PC-9 (cell line): ENCODE measurements around the gene TMEM222. TPM values are rescaled to one million over a fixed set of nuclear protein-coding genes. Genes with fewer than 3 reads are reported as not detected.

Experiments used
- BruUV-seq: library from RNA; stranded (reverse); fragments of 400-500 nt; replicated peaks from 2 replicates; lab custom pipeline; 2021; lab: Mats Ljungman, UMichigan
- CTCF ChIA-PET: fragments of 300-600 bp; sonication (Branson Sonifier 250); formaldehyde crosslinking; loops from one replicate; lab custom pipeline; 2022; ENCODE audit warnings: antibody characterized with exemption; lab: Charles Lee
- POLR2A ChIA-PET: fragments of 300-600 bp; sonication (Branson Sonifier 250); formaldehyde crosslinking; loops from one replicate; lab custom pipeline; 2022; ENCODE audit warnings: antibody characterized with exemption; ENCODE audit not compliant: unreplicated experiment; lab: Charles Lee
- DNase-seq, 2 experiments: peaks; one replicate each; pipeline versions ENCODE4 v3.0.0 to v3.0.0-alpha.2; 2015 to 2022; ENCODE audit warnings: mixed read lengths in 1 of 2
- H2AFZ ChIP-seq: fragments of 200-600 bp; sonication (generic); 2 replicates; pipeline ENCODE4 v1.8.1; 2017; ENCODE audit warnings: antibody characterized with exemption
- H3F3A ChIP-seq: fragments of 200-600 bp; sonication (generic); 2 replicates; pipeline ENCODE4 v1.8.1; 2017; ENCODE audit warnings: antibody characterized with exemption, mild to moderate bottlenecking, low read depth; ENCODE audit not compliant: insufficient read depth
- H3K27ac ChIP-seq: fragments of 200-600 bp; sonication (generic); 2 replicates; pipeline ENCODE4 v1.6.1; 2016; ENCODE audit warnings: mixed run types
- H3K27me3 ChIP-seq: fragments of 200-600 bp; sonication (generic); 2 replicates; pipeline ENCODE4 v1.6.1; 2016; ENCODE audit warnings: low read depth, mixed run types; ENCODE audit not compliant: insufficient read depth
- H3K36me3 ChIP-seq: fragments of 200-600 bp; sonication (generic); 2 replicates; pipeline ENCODE4 v1.6.1; 2016; ENCODE audit warnings: low read depth, mixed run types
- H3K4me1 ChIP-seq: fragments of 200-600 bp; sonication (generic); replicated peaks from 2 replicates; pipeline ENCODE4 v1.6.1; 2016; ENCODE audit warnings: mixed run types; ENCODE audit not compliant: insufficient read depth
- H3K4me2 ChIP-seq: fragments of 200-600 bp; sonication (generic); 2 replicates; pipeline ENCODE4 v1.6.1; 2017; ENCODE audit warnings: mixed run types
- H3K4me3 ChIP-seq: fragments of 200-600 bp; sonication (generic); 2 replicates; pipeline ENCODE4 v1.6.1; 2016; ENCODE audit warnings: mixed run types
- H3K79me2 ChIP-seq: fragments of 200-600 bp; sonication (generic); 2 replicates; pipeline ENCODE4 v1.6.1; 2017; ENCODE audit warnings: low read depth, mixed run types
- H3K9me2 ChIP-seq: fragments of 200-600 bp; sonication (generic); 2 replicates; pipeline ENCODE4 v1.8.1; 2017; ENCODE audit warnings: mild to moderate bottlenecking; ENCODE audit not compliant: insufficient read depth
- H3K9me3 ChIP-seq: fragments of 200-600 bp; sonication (generic); 2 replicates; pipeline ENCODE4 v1.8.1; 2016; ENCODE audit warnings: low read depth; ENCODE audit not compliant: insufficient read depth
- H4K20me1 ChIP-seq: fragments of 200-600 bp; sonication (generic); 2 replicates; pipeline ENCODE4 v1.8.1; 2017; ENCODE audit not compliant: insufficient read depth
- EZH2 ChIP-seq: fragments of 200-600 bp; sonication (generic); IDR thresholded peaks from 2 replicates; pipeline ENCODE4 v1.8.0; 2017; ENCODE audit warnings: antibody characterized with exemption, low read depth
- intact Hi-C: fragments of 100-400 bp; cut with micrococcal nuclease; formaldehyde crosslinking; loops from one replicate; pipeline ENCODE4 v1.10.0; 2022; ENCODE audit not compliant: unreplicated experiment
- total RNA-seq: library from RNA; stranded (reverse); gene quantifications from 2 replicates; pipeline ENCODE4 v1.2.3, GENCODE V29; 2021
- TF ChIP-seq, protein P1 (sequence below): fragments of 200-600 bp; sonication (generic); conservative IDR thresholded peaks from 2 replicates; pipeline ENCODE4 v1.6.1; 2017; ENCODE audit warnings: mixed run types, antibody characterized with exemption, mild to moderate bottlenecking, moderate library complexity

Gene TMEM222
- total RNA-seq, 1 experiment from 2014 or later = 32.8 TPM

DNA sequence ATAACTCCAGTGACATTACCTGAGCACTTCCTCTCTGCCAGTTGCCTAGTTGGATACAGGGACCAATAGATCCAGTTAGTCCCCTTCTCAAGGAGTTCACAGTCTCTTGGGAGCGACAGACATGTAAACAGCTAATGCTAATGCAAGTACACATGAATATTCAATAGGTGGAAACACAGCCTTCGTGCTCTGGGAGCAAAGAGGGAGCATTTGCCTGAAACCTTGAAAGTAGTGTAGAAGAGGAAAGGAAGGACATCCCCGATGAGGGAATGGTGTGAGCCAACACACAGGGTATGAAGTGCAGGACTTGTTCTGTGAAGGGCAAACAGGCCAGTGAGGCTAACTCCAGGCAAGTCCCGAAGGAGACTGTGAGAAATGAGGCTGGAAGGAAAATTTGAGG is 3.8 kb upstream of the TMEM222 start:
- ChIA-PET CTCF (no interaction called here), POLR2A (interaction anchor here (0.7 kb wide), 1 partner anchor 357 kb away, joined by 6 read pairs; no protein-coding TSS in a partner anchor)
- TF ChIP-seq, protein P1, sequence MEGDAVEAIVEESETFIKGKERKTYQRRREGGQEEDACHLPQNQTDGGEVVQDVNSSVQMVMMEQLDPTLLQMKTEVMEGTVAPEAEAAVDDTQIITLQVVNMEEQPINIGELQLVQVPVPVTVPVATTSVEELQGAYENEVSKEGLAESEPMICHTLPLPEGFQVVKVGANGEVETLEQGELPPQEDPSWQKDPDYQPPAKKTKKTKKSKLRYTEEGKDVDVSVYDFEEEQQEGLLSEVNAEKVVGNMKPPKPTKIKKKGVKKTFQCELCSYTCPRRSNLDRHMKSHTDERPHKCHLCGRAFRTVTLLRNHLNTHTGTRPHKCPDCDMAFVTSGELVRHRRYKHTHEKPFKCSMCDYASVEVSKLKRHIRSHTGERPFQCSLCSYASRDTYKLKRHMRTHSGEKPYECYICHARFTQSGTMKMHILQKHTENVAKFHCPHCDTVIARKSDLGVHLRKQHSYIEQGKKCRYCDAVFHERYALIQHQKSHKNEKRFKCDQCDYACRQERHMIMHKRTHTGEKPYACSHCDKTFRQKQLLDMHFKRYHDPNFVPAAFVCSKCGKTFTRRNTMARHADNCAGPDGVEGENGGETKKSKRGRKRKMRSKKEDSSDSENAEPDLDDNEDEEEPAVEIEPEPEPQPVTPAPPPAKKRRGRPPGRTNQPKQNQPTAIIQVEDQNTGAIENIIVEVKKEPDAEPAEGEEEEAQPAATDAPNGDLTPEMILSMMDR = no peak
- no peak for TF ChIP-seq EZH2
- intact Hi-C loops = no loop called here
- Histone ChIP-seq H3K79me2 (peaks cover 10% of the 10 kb centered on the region), H3K9me2 (no peaks in the 10 kb centered on the region), H4K20me1 (no peaks in the 10 kb centered on the region), H3F3A (no peaks in the 10 kb centered on the region), H3K4me3 (no peak overlapping the region), H3K9me3 (no peaks in the 10 kb centered on the region), H3K27ac (no peak overlapping the region), H2AFZ (no peak overlapping the region), H3K4me2 (no peak overlapping the region), H3K4me1 (peaks cover 2% of the 10 kb centered on the region), H3K27me3 (no peaks in the 10 kb centered on the region), H3K36me3 (no peaks in the 10 kb centered on the region)
- DNase-seq = no peak
- no TSS peak for BruUV-seq

DNA sequence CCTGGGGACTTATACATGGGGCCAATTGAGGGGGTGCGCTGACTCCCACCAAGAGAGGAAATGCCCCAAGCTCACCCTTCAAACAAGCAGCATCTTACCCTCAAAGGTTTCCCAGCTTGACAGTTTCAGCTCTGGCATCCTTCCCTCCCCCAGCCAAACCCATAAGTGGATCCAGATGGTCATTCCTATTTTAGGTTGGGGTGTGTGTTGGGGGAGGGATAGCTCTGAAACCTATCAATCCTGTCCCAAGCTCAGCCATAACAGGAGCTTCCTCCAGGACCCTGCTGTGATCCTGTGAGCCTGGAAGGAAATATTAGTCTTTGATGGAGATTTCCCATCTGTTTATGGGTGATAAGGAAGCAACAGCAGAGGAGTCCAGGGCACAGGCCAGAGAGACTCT is 3.4 kb upstream of the TMEM222 start:
- peaks cover 15% of the 10 kb centered on the region for H3K79me2 ChIP-seq
- no TSS peak for BruUV-seq
- H3F3A ChIP-seq = no peaks in the 10 kb centered on the region
- H3K27ac ChIP-seq = no peak overlapping the region
- CTCF ChIA-PET = no interaction called here
- no peaks in the 10 kb centered on the region for H3K36me3 ChIP-seq
- H2AFZ ChIP-seq = no peak overlapping the region
- H3K27me3 ChIP-seq = no peaks in the 10 kb centered on the region
- H3K4me2 ChIP-seq = no peak overlapping the region
- peaks cover 7% of the 10 kb centered on the region for H3K4me1 ChIP-seq
- POLR2A ChIA-PET = interaction anchor here (0.5 kb wide), 1 partner anchor 171 kb away, joined by 7 read pairs; the partner anchor contains the start of gene WASF2
- no peaks in the 10 kb centered on the region for H3K9me3 ChIP-seq
- no peak overlapping the region for H3K4me3 ChIP-seq
- H4K20me1 ChIP-seq = no peaks in the 10 kb centered on the region
- no peaks in the 10 kb centered on the region for H3K9me2 ChIP-seq
- TF ChIP-seq, protein P1 = no peak
- no peak for TF ChIP-seq EZH2
- intact Hi-C loops = no loop called here
- DNase-seq = no peak

DNA sequence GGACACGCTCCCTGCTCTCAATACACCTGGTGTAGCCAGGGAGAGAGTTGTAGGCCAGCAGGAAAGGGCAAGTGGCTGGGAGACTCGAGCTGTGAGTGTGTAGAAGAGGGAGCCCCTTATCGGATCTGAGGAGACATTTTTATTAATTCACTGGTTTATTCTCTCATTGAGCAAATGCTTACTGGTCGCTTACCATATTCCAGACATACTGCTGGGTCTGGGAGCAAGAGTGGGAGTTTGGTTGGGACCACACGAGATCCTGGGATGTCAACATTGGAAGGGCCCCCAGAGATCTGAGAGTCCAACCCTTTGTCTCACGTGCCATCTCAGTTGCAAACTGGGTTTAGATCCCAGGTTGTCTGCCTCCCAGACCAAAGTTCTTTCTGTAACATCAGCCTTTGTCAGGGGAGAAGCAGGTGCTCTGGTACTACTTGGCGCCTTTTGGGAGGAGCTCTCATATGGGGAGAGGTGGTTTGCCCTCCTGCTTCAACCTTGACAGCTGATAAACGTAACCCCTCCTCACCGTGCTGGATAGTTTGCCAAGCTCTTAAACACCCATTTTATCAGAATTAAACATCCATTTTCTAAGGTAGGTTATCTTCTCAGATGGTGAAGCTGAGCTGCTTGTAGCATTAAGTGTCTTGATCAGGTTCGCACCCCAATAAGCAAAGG is 742 bp downstream of the TMEM222 start:
- no peaks in the 10 kb centered on the region for H4K20me1 ChIP-seq
- peak overlapping the region; percentile 90 for H3K4me3 ChIP-seq
- no peaks in the 10 kb centered on the region for H3F3A ChIP-seq
- H3K36me3 ChIP-seq = no peaks in the 10 kb centered on the region
- no peaks in the 10 kb centered on the region for H3K9me3 ChIP-seq
- no peak for DNase-seq
- H3K79me2 ChIP-seq = peaks cover 39% of the 10 kb centered on the region
- peak overlapping the region; percentile 51 for H3K27ac ChIP-seq
- no peak for TF ChIP-seq EZH2
- TF ChIP-seq, protein P1 = no peak
- no peaks in the 10 kb centered on the region for H3K9me2 ChIP-seq
- peak overlapping the region; percentile 95 for H3K4me2 ChIP-seq
- peaks cover 9% of the 10 kb centered on the region for H3K4me1 ChIP-seq
- intact Hi-C loops = loop anchor here (1.0 to 5.0 kb wide), 2 partner anchors 21 to 45 kb away; partner anchors contain the start of gene MAP3K6
- peak overlapping the region; percentile 85 for H2AFZ ChIP-seq
- H3K27me3 ChIP-seq = no peaks in the 10 kb centered on the region
- ChIA-PET CTCF (no interaction called here), POLR2A (interaction anchor here (0.7 kb wide), 1 partner anchor 18 kb away, joined by 6 read pairs; no protein-coding TSS in a partner anchor)
- TSS peak; percentile 51 for BruUV-seq
